D721Med (cell line): ENCODE measurements around the gene PPP1R3D.

Experiments
- DNase-seq: peaks from one replicate; pipeline ENCODE4 v3.0.0; 2011; ENCODE audit warnings: low spot score; ENCODE audit not compliant: insufficient read length
- FAIRE-seq: peaks from 2 replicates; lab custom pipeline; 2011; peaks lifted over from hg19 to GRCh38; lab: Jason Lieb, UNC
- TF ChIP-seq, protein P1 (sequence below): IDR thresholded peaks from 2 replicates; pipeline ENCODE4 v1.5.1; 2012; ENCODE audit warnings: mild to moderate bottlenecking, control low read depth; ENCODE audit not compliant: insufficient read depth; ENCODE audit errors: missing control alignments

Gene PPP1R3D

DNA sequence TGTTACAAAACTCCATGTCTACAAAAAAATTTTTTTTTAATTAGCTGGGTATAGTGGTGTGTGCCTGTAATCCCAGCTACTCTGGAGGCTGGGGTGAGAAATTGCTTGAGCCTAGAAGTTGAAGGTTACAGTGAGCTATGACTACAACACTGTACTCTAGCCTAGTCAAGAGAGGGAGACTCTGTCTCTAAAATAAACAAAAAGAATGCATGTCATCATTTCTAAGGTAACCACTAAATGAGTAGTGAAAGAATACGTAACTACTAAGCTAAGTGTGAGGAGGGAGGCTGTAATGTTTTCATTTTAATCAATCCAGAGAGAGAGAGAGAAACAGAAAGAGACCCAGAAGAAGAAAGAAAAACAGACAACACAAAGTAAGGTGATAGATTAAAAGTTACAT is 16.6 kb downstream of the PPP1R3D start:
- TF ChIP-seq, protein P1, sequence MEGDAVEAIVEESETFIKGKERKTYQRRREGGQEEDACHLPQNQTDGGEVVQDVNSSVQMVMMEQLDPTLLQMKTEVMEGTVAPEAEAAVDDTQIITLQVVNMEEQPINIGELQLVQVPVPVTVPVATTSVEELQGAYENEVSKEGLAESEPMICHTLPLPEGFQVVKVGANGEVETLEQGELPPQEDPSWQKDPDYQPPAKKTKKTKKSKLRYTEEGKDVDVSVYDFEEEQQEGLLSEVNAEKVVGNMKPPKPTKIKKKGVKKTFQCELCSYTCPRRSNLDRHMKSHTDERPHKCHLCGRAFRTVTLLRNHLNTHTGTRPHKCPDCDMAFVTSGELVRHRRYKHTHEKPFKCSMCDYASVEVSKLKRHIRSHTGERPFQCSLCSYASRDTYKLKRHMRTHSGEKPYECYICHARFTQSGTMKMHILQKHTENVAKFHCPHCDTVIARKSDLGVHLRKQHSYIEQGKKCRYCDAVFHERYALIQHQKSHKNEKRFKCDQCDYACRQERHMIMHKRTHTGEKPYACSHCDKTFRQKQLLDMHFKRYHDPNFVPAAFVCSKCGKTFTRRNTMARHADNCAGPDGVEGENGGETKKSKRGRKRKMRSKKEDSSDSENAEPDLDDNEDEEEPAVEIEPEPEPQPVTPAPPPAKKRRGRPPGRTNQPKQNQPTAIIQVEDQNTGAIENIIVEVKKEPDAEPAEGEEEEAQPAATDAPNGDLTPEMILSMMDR, result no peak
- no peak for DNase-seq
- no peak for FAIRE-seq

- DNase-seq, result no peak
- no peak for FAIRE-seq
- TF ChIP-seq, protein P1, result no peak
Measured at GRCh38 chr20:59920944-59921343, 19.2 kb downstream of the PPP1R3D start.

GRCh38 chr20:59912609-59913008 is 27.5 kb downstream of the PPP1R3D start:
- TF ChIP-seq, protein P1, result no peak
- no peak for FAIRE-seq
- DNase-seq, result no peak

GRCh38 chr20:59911041-59911440 is 29.1 kb downstream of the PPP1R3D start:
- FAIRE-seq, result no peak
- DNase-seq, result no peak
- TF ChIP-seq, protein P1, result no peak

DNA sequence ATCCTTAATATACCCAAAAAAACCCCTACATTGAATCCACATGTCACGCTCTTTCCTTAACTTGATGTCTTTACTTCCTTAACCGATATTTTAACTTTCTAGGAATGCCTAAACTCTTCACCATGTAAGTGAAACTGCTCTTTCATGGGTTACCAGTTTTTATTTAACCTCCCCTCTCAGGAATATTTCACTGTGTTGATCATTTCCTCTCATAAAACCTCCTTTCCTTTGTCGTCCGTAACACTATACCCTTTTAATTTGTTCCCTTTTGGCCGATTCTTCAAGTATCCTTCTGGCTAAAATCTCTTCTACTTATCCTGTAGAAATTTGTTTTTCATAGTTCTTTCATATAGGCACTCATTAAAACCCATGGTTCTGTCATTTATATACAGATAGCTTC is 31.2 kb downstream of the PPP1R3D start:
- TF ChIP-seq, protein P1, result no peak
- FAIRE-seq, result no peak

GRCh38 chr20:59903621-59904020 is 36.5 kb downstream of the PPP1R3D start:
- FAIRE-seq (no peak), DNase-seq (no peak)
- TF ChIP-seq, protein P1, result no peak

More for the DNA sequence above, 31.2 kb downstream of the PPP1R3D start:
- DNase-seq, result no peak

DNA sequence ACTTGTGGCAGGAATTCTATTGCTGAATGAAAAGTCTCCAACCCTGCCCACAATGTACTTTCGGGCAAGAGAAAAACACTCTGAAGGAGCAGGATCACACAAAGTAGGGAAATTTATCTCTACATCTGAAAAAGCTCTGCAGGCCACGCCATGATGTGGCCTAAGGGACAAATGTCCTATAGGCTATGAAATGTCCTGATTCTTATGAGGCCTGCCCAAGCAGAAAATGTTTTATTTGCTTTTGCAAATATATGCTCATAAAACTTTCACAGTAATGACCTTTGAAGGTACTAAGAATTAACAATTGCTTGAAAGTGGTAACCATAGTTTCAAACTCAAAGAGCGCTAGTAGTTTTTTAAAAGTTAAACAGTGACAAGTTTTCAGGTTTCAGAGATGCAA is 37.6 kb downstream of the PPP1R3D start:
- FAIRE-seq, result no peak
- TF ChIP-seq, protein P1, result no peak
- no peak for DNase-seq
